ENCODE data around the gene ADCY1.
"Not testable (repeated sequence)": the region's sequence is repeated elsewhere in the genome, so short reads cannot be mapped to it uniquely, and the experiment has no call there.

ADCY1 gene

DNA sequence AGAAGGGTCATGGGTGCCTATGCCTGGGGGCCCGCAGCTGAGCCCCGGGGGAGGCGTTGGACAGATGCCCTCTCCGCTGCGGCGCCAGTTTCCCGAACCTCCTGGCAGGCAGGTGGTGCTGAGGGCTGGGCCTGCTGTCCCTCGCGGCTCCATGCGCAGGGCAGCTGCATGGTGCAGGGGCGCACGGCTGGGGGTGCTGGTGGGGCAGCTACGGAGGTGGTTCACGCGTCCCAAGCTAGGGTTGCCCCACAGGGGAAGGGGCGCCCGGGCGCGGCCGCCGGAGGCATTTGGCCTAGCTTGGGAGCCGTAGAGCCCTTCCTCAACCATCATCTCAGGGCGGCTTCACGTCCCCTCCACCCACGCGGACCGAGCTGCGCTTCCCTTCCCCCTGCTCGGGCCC, 152.7 kb downstream of the ADCY1 start:
- no peaks in the 10 kb centered on the region for H3K27me3 Mint-ChIP-seq (ENCODE audit: low read depth, poor library complexity)
- no peak overlapping the region for H3K4me3 Mint-ChIP-seq
- H3K36me3 Mint-ChIP-seq (ENCODE audit: low read depth): peaks cover 53% of the 10 kb centered on the region
- no peak for DNase-seq
- H3K9me3 Mint-ChIP-seq: peaks cover 9% of the 10 kb centered on the region
- no peak overlapping the region for H3K27ac Mint-ChIP-seq
- TF ChIP-seq, protein P1, sequence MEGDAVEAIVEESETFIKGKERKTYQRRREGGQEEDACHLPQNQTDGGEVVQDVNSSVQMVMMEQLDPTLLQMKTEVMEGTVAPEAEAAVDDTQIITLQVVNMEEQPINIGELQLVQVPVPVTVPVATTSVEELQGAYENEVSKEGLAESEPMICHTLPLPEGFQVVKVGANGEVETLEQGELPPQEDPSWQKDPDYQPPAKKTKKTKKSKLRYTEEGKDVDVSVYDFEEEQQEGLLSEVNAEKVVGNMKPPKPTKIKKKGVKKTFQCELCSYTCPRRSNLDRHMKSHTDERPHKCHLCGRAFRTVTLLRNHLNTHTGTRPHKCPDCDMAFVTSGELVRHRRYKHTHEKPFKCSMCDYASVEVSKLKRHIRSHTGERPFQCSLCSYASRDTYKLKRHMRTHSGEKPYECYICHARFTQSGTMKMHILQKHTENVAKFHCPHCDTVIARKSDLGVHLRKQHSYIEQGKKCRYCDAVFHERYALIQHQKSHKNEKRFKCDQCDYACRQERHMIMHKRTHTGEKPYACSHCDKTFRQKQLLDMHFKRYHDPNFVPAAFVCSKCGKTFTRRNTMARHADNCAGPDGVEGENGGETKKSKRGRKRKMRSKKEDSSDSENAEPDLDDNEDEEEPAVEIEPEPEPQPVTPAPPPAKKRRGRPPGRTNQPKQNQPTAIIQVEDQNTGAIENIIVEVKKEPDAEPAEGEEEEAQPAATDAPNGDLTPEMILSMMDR (IDR thresholded peaks at IDR 0.05): no peak
- H3K4me1 Mint-ChIP-seq: no peaks in the 10 kb centered on the region

DNA sequence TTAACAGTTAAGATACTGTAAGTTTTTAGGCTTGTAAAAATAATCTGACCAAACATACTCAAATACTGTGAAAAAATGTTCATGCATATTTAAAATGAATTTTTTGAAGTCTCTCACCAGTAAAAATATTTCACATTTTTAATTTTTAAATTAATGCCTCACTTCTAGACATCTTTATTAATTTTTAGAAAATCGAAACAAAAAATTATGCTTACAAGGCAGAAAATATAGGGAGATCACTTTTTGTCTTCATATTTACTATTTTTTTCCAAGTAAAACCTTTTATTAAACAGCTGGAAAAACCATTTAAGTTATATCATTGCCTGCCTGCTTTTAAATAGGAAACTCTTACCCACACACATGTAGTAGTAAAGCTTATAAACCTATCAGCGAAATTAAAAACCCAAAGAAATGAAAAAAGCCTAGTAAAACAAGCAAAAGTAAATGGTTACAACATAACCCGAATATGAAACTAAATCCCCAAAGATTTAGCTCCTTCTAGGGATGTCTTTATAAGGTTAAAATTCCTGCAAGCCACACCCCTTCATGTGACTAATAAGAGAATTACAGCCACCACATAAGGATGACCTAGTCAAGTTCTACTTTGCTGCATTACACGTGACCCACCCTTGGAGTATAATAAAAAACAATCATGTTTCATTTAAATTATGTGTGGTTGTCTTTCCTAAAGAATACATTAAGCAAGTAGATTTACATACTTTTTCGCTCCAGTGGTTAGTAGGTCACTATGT, 157.7 kb downstream of the ADCY1 start:
- peaks cover 31% of the 10 kb centered on the region for H3K36me3 Mint-ChIP-seq (ENCODE audit: low read depth)
- H3K27ac Mint-ChIP-seq; H3K4me3 Mint-ChIP-seq; DNase-seq; H3K27me3 Mint-ChIP-seq (ENCODE audit: low read depth, poor library complexity); H3K9me3 Mint-ChIP-seq; H3K4me1 Mint-ChIP-seq: not testable (repeated sequence)

DNA sequence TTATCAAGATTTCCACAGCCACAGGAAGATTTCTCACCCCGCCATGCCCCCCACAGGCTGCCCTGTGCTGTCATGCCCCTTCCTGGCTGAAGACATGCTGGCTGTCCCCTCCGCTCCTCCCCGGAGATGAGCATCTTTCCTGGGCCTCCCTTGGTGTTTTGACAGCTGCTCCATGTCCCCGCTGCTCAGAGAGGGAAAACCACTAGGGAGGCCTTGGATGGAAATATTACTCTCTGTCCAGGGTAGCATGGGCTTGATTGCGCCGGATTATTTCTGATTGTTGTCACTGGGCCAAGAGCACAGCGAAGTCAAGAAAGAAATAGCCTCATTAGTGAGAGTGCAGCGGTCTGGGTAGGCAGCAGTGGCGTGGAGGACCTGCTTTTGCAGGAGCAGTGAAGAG, 164.8 kb downstream of the ADCY1 start:
- not testable (repeated sequence) for H3K4me3 Mint-ChIP-seq; H3K27me3 Mint-ChIP-seq (ENCODE audit: low read depth, poor library complexity); DNase-seq; H3K27ac Mint-ChIP-seq; H3K4me1 Mint-ChIP-seq
- peaks cover 59% of the 10 kb centered on the region for H3K36me3 Mint-ChIP-seq (ENCODE audit: low read depth)
- H3K9me3 Mint-ChIP-seq: peaks cover 14% of the 10 kb centered on the region

DNA sequence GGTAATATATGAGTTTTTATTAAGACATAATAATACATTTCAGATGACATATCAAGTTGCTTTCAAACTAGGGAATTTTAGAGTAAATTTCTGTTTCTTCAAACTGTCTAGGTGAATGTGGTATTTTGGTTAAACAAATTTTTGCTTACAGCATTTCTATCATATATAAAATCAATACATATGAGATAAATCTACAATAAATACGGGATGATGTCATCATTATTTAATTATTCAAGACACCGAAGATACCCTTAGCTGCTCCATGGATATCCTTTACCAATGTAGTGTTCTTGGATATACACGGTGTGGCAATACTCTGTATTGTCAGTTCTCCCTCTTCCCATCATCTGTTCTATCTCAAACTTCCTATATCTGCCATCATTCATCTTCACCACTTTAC, 166.4 kb downstream of the ADCY1 start:
- not testable (repeated sequence) for H3K4me3 Mint-ChIP-seq; H3K27me3 Mint-ChIP-seq (ENCODE audit: low read depth, poor library complexity); DNase-seq; H3K4me1 Mint-ChIP-seq; H3K27ac Mint-ChIP-seq
- Mint-ChIP-seq H3K36me3 (ENCODE audit: low read depth) (peaks cover 70% of the 10 kb centered on the region), H3K9me3 (peaks cover 14% of the 10 kb centered on the region)

DNA sequence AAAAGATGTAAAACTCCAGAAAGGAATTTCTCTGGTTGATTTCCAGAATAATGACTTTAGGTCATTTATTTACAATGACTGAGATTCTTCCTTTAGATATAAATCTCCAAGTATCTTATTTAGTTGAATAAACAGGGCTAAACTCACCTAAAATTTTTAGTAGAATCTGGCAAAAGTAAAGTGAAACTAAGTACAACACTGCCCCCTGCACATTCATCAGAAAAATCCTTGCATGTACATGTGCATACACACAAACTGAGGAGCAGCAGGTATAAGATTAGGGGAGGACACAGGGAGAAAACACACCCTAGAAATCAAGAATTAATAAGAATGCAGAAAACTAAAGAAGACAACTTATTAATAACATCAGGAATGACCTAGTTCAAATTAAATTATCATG, 174.8 kb downstream of the ADCY1 start:
- H3K27ac Mint-ChIP-seq; H3K4me1 Mint-ChIP-seq; H3K9me3 Mint-ChIP-seq; H3K27me3 Mint-ChIP-seq (ENCODE audit: low read depth, poor library complexity); H3K4me3 Mint-ChIP-seq; DNase-seq: not testable (repeated sequence)
- peaks cover 44% of the 10 kb centered on the region for H3K36me3 Mint-ChIP-seq (ENCODE audit: low read depth)

DNA sequence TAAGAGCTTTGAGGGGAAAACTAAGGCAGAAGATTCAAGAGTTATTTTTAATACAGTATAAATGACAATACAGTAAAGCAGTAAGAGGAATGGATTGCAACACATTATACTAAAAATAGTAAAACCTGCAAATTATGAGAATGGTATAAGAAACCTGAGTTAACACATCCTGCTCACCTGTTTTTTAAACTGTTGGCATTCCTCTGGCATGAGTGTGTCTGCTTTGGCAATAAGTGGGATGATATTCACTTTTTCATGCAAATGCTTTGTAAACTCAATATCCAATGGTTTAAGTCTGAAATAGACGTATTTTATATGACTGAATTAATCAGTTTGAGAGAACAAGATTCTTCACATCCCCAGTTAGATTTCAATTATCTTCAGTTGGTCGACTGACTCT, 177.2 kb downstream of the ADCY1 start:
- not testable (repeated sequence) for H3K9me3 Mint-ChIP-seq; H3K27me3 Mint-ChIP-seq (ENCODE audit: low read depth, poor library complexity); H3K27ac Mint-ChIP-seq; DNase-seq; H3K4me1 Mint-ChIP-seq; H3K4me3 Mint-ChIP-seq
- H3K36me3 Mint-ChIP-seq (ENCODE audit: low read depth): peaks cover 38% of the 10 kb centered on the region

DNA sequence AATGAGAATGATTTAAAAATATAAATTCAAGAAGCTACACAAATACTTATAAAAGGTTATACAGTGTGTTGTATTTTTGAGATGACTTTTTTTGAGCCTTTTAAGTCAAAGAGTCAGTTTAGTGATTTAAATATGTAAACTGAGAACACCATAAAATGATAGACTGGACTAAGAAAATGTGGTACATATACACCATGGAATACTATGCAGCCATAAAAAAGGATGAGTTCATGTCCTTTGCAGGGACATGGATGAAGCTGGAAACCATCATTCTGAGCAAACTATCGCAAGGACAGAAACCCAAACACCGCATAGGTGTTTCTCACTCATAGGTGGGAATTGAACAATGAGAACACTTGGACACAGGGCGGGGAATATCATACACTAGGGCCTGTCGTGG, 182.2 kb downstream of the ADCY1 start:
- H3K36me3 Mint-ChIP-seq (ENCODE audit: low read depth): peaks cover 29% of the 10 kb centered on the region
- not testable (repeated sequence) for H3K9me3 Mint-ChIP-seq; DNase-seq; H3K27ac Mint-ChIP-seq; H3K4me1 Mint-ChIP-seq; H3K27me3 Mint-ChIP-seq (ENCODE audit: low read depth, poor library complexity); H3K4me3 Mint-ChIP-seq

DNA sequence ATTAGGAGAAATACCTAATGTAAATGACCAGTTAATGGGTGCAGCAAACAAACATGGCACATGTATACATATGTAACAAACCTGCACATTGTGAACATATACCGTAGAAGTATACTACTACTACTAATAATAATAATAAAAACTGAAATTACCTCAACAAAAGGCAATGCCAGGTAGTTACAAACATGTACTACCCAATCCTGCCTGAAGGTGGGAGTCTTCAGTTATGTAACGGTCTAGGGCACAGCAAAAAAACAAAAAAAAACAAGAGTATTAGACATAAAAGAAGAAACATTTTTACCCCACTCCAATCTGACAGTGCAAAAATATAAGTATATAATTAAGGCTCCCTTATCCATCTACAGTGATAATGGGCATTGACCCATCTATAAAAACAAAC, 182.6 kb downstream of the ADCY1 start:
- TF ChIP-seq, protein P1 (IDR thresholded peaks at IDR 0.05): peak; percentile 20
- Mint-ChIP-seq H3K36me3 (ENCODE audit: low read depth) (peaks cover 25% of the 10 kb centered on the region), H3K27ac (peak overlapping the region; percentile 24)
- not testable (repeated sequence) for DNase-seq; H3K4me1 Mint-ChIP-seq; H3K27me3 Mint-ChIP-seq (ENCODE audit: low read depth, poor library complexity); H3K9me3 Mint-ChIP-seq; H3K4me3 Mint-ChIP-seq

DNA sequence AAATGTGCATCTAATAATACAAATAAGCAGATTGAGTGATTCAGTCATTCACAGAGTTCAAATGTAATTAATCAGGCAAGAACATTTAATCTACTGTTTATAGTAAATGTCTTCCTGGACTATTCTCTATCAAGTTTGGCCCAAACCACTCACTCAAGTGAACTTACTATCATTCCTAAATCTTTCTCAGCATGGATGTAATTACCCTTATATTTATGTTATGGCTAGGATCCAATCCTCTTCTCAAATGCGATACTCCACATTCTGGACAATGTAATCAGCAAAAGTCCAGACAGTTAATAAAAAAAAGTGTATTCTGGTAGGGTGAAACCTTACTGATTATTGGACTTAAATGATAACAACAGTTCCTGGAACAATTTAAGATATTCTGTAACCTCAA, 185.3 kb downstream of the ADCY1 start:
- H3K36me3 Mint-ChIP-seq (ENCODE audit: low read depth): peaks cover 24% of the 10 kb centered on the region
- H3K4me3 Mint-ChIP-seq; DNase-seq; H3K4me1 Mint-ChIP-seq; H3K9me3 Mint-ChIP-seq; H3K27me3 Mint-ChIP-seq (ENCODE audit: low read depth, poor library complexity); H3K27ac Mint-ChIP-seq: not testable (repeated sequence)

DNA sequence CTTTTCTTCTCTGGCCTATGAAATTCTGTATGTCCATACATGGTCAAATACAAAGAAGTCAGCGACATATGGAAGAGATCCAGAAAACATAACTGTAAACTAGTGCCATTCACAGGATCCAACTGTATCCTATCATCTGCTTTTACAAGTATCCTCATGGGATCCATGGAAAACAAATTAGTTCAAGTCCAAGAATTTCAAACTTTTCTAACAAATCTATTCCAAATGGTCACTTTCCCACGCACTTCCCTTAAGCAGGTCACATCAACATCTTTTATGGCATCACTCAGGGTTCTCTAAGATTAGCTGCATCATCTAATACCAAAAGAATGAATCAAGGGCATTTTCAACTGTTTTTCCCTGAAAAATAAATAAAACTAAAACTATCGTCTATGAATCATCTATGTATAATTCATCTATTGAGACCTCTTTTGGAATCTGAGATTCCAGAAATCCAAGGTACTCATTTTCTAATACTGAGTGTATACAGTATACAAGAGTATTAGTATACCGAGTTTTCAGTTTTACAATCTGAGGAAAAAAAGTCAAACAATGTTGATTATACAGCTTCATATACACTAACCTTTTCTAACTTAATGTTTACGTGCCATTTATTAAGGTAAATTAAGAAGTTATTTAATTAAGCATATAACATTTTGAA, 187.5 kb downstream of the ADCY1 start:
- peaks cover 11% of the 10 kb centered on the region for H3K36me3 Mint-ChIP-seq (ENCODE audit: low read depth)
- not testable (repeated sequence) for H3K4me1 Mint-ChIP-seq; DNase-seq; H3K27me3 Mint-ChIP-seq (ENCODE audit: low read depth, poor library complexity); H3K9me3 Mint-ChIP-seq; H3K27ac Mint-ChIP-seq; H3K4me3 Mint-ChIP-seq

DNA sequence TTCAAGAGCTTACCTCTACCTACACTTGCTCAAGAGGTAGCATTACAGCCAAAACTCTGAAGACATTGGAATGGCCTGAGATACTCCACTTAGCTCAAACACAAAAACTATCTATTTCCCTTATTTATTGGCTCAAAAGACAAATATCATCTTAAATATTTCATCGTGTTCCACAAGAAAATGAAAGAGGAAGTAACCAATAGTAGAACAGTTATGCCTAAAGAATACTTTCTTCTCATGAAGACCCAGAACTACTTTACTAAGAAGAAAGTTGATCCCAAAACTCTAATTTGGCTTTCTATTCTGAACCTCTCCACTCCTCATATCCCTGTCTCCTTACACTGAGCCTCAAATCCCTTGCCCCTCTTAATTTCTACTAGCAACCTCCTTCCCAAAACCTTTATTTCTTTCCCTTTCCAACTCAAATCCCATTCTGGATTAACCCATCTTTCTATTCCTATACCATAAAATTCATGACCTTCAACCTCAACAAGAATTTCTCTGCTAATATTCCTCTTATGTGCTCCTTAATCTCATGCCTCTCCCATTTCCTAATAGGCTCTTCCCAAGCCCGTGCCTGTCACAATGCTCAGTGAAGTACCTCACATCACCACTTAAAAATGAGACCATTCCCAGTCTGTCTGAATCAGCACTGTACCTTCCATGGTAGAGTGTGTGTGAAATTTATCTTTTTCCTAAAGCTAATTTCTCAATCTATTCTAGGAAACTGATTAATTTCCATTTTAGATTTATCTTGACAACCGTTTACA, 188.2 kb downstream of the ADCY1 start:
- H3K27me3 Mint-ChIP-seq (ENCODE audit: low read depth, poor library complexity); DNase-seq; H3K4me1 Mint-ChIP-seq; H3K9me3 Mint-ChIP-seq; H3K4me3 Mint-ChIP-seq; H3K36me3 Mint-ChIP-seq (ENCODE audit: low read depth): not testable (repeated sequence)
- peak overlapping the region; percentile 62 for H3K27ac Mint-ChIP-seq
